ENCODE data around the gene BLOC1S4. TPM values are rescaled to one million over a fixed set of nuclear protein-coding genes. Genes with fewer than 3 reads are reported as not detected.

The BLOC1S4 gene
- total RNA-seq, 1 experiment from 2014 or later: 14.9 TPM

DNA sequence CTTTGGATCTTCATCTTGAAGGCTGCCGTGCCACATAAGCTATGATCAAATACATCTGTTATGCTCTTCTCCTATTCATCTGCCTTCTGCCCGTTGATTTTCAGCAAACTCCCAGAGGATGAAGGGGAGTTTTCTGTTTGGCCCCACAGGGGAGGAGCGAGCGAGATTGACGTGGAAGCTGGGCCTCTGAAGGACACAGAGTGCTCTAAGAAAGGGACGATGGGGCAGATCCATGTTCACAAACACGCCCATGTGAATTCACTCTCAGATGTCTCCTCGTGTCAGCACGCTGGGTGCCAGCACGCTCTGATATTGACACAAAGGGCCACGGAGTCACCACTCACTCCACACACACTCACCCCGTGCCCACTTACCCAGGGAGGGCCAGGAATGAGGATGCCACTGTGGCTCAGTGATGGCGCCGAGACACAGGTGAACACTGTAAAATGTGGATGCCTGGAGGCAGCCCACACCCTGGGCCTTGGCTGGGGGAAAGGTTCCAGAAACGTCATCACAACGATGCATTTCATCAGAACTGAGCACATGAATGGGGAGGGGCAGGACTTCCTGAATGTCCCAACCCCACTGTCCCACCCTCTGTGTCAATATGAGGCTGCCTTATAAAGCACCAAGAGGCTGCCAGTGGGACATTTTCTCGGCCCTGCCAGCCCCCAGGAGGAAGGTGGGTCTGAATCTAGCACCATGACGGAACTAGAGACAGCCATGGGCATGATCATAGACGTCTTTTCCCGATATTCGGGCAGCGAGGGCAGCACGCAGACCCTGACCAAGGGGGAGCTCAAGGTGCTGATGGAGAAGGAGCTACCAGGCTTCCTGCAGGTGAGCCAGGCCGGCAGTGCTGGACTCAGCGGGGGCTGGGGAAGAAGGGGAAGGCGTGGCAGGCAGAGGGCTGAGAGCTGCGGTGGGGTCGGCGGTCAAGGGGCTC, 22.5 kb upstream of the BLOC1S4 start, which contains the start of gene S100P:
S100P (plus strand) TSS at position 648 of the 946 bp plus-strand sequence; CDS start at position 703, 55 bp downstream.
- Histone ChIP-seq H3K4me2 (ENCODE audit: insufficient read depth, insufficient read length, low read length) (no peak within 1 kb of the TSS), H3K18ac (ENCODE audit: insufficient read length, low read depth, low read length) (no peak within 1 kb of the TSS), H4K8ac (replicated peaks; ENCODE audit: insufficient read length, low read depth, low read length) (no peak within 1 kb of the TSS), H3K9ac (ENCODE audit: extremely low read depth, insufficient read length, low read length) (no peak within 1 kb of the TSS), H4K5ac (ENCODE audit: insufficient read length, low read depth, low read length) (no peak within 1 kb of the TSS), H3K27ac (ENCODE audit: insufficient read length, low read depth, low read length) (no peak within 1 kb of the TSS), H3K23me2 (ENCODE audit: insufficient read length, low read depth, low read length, poor library complexity, severe bottlenecking) (no peaks in the 10 kb centered on the region), H2BK5ac (ENCODE audit: insufficient read length, low read length) (no peak within 1 kb of the TSS), H2BK12ac (ENCODE audit: insufficient read length, low read depth, low read length) (no peak within 1 kb of the TSS), H3K4ac (ENCODE audit: low read depth, low read length) (no peak within 1 kb of the TSS), H2AFZ (ENCODE audit: low read length) (no peak within 1 kb of the TSS), H3K56ac (ENCODE audit: insufficient read length, low read depth, low read length) (no peak within 1 kb of the TSS), H2BK120ac (ENCODE audit: low read depth, low read length, poor library complexity, severe bottlenecking) (no peak within 1 kb of the TSS), H3K27me3 (ENCODE audit: insufficient read depth, low read length) (no peaks in the 10 kb centered on the region), H3K79me2 (ENCODE audit: insufficient read depth, low read length) (no peaks in the 10 kb centered on the region), H2BK20ac (ENCODE audit: low read depth, low read length, poor library complexity, severe bottlenecking) (no peak within 1 kb of the TSS), H3K23ac (ENCODE audit: insufficient read length, low read depth, low read length) (no peak within 1 kb of the TSS), H3K79me1 (ENCODE audit: insufficient read depth, low read depth, low read length, poor library complexity, severe bottlenecking) (no peaks in the 10 kb centered on the region), H3K9me3 (ENCODE audit: control insufficient read depth, low read depth, low read length) (no peaks in the 10 kb centered on the region), H2BK15ac (ENCODE audit: low read depth, low read length) (no peak within 1 kb of the TSS), H2AK5ac (ENCODE audit: insufficient read length, low read length) (no peak within 1 kb of the TSS), H3K14ac (ENCODE audit: insufficient read depth, low read length) (no peak within 1 kb of the TSS; the same call in 1 of the 2 replicates), H4K20me1 (ENCODE audit: control insufficient read depth, insufficient read depth, insufficient read length) (no peaks in the 10 kb centered on the region), H3T11ph (ENCODE audit: low read length) (no peak within 1 kb of the TSS), H4K91ac (ENCODE audit: insufficient read length, low read depth, low read length) (no peak within 1 kb of the TSS), H3K4me1 (ENCODE audit: insufficient read depth, low read length) (no peaks in the 10 kb centered on the region; the same call in 1 of the 2 replicates)
- peaks cover 1% of the 10 kb centered on the region; the same call in 1 of the 2 replicates for H3K27me3 Mint-ChIP-seq (ENCODE audit: low read depth)
- peaks cover 11 to 32% of the 10 kb centered on the region in 2 experiments for H3K4me1 Mint-ChIP-seq
- WGBS (ENCODE audit: extremely low coverage, insufficient read length, low lambda C conversion rate): no CpG with 5 or more reads among the region's 29 CpGs
- H3K4me3 Mint-ChIP-seq: no peak within 1 kb of the TSS; a peak in 1 of 5 replicates
- DNase-seq: no peak
- TF ChIP-seq, protein P1, sequence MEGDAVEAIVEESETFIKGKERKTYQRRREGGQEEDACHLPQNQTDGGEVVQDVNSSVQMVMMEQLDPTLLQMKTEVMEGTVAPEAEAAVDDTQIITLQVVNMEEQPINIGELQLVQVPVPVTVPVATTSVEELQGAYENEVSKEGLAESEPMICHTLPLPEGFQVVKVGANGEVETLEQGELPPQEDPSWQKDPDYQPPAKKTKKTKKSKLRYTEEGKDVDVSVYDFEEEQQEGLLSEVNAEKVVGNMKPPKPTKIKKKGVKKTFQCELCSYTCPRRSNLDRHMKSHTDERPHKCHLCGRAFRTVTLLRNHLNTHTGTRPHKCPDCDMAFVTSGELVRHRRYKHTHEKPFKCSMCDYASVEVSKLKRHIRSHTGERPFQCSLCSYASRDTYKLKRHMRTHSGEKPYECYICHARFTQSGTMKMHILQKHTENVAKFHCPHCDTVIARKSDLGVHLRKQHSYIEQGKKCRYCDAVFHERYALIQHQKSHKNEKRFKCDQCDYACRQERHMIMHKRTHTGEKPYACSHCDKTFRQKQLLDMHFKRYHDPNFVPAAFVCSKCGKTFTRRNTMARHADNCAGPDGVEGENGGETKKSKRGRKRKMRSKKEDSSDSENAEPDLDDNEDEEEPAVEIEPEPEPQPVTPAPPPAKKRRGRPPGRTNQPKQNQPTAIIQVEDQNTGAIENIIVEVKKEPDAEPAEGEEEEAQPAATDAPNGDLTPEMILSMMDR (conservative IDR thresholded peaks at IDR 0.05): no peak
- H3K36me3 Mint-ChIP-seq (ENCODE audit: insufficient read depth in 1 of 3, low read depth in 3 of 3): no peaks in the 10 kb centered on the region; a peak in 1 of 7 replicates
- H3K27ac Mint-ChIP-seq: peak within 1 kb of the TSS in 2 of 3 experiments; percentile 13 to 79; a peak in 1 of 7 replicates
- no peaks in the 10 kb centered on the region for H3K9me3 Mint-ChIP-seq
